Esophagus squamous epithelium (tissue), 4 donors: Measurements from ENCODE around the gene AGBL1.

Experiments used
- CTCF ChIP-seq, 6 experiments: fragments of 450-650 bp in 4 of 6; fragments of 200-600 bp in 2 of 6; sonication (generic) in 2 of 6; IDR thresholded peaks; one replicate each; pipeline ENCODE4 v1.5.1; 2016 to 2019; ENCODE audit warnings: antibody characterized with exemption in 6 of 6, mild to moderate bottlenecking in 4 of 6, moderate library complexity in 4 of 6
- POLR2A ChIP-seq, 4 donors: fragments of 450-650 bp; IDR thresholded peaks; one replicate each; pipeline ENCODE4 v1.6.1; 2017; ENCODE audit warnings: antibody characterized with exemption in 4 of 4, mild to moderate bottlenecking in 4 of 4, moderate library complexity in 3 of 4

- no peak for TF ChIP-seq POLR2A (IDR thresholded peaks at IDR 0.05)
- TF ChIP-seq CTCF (IDR thresholded peaks at IDR 0.05): no peak
Measured at GRCh38 chr15:86488046-86488445, 408.4 kb downstream of the AGBL1 start.
